HG02840 (cell line): ENCODE results near the gene LUZP2.

Source experiments
- ATAC-seq: cut with Tn5 transposase; IDR thresholded peaks from one replicate; pipeline ENCODE4 v1.9.1; 2021; ENCODE audit warnings: mild to moderate bottlenecking, moderate library complexity, moderate number of reproducible peaks; ENCODE audit not compliant: unreplicated experiment, low FRiP score

Gene LUZP2

GRCh38 chr11:24705474-24705873 lies 208.6 kb downstream of the LUZP2 start:
- ATAC-seq, result no peak

- ATAC-seq, result no peak
These were observed 211.8 kb downstream of the LUZP2 start for GRCh38 chr11:24708616-24709015.

GRCh38 chr11:24709928-24710565 lies 213.2 kb downstream of the LUZP2 start:
- no peak for ATAC-seq

GRCh38 chr11:24714601-24715000 lies 217.7 kb downstream of the LUZP2 start:
- ATAC-seq, result no peak

GRCh38 chr11:24716403-24716802 lies 219.6 kb downstream of the LUZP2 start:
- ATAC-seq, result no peak

- no peak for ATAC-seq
These were observed 226.4 kb downstream of the LUZP2 start for GRCh38 chr11:24723231-24723630.

GRCh38 chr11:24731554-24731953 lies 234.7 kb downstream of the LUZP2 start:
- ATAC-seq, result no peak

GRCh38 chr11:24734742-24735237 lies 237.9 kb downstream of the LUZP2 start:
- ATAC-seq, result no peak

- no peak for ATAC-seq
These were observed 242.1 kb downstream of the LUZP2 start for GRCh38 chr11:24738972-24739371.

- no peak for ATAC-seq
These were observed 242.8 kb downstream of the LUZP2 start for GRCh38 chr11:24739637-24740036.

- ATAC-seq, result no peak
These were observed 250.7 kb downstream of the LUZP2 start for GRCh38 chr11:24747275-24748251.

GRCh38 chr11:24748261-24748660 lies 251.4 kb downstream of the LUZP2 start:
- no peak for ATAC-seq

- no peak for ATAC-seq
These were observed 257.6 kb downstream of the LUZP2 start for GRCh38 chr11:24754406-24754805.

GRCh38 chr11:24755260-24755839 lies 258.5 kb downstream of the LUZP2 start:
- no peak for ATAC-seq

- no peak for ATAC-seq
These were observed 262.9 kb downstream of the LUZP2 start for GRCh38 chr11:24759742-24760141.

GRCh38 chr11:24760681-24761080 lies 263.8 kb downstream of the LUZP2 start:
- ATAC-seq, result no peak

- ATAC-seq, result no peak
These were observed 265.2 kb downstream of the LUZP2 start for GRCh38 chr11:24762076-24762475.

- no peak for ATAC-seq
These were observed 270.6 kb downstream of the LUZP2 start for GRCh38 chr11:24767411-24767810.

GRCh38 chr11:24773322-24773721 lies 276.5 kb downstream of the LUZP2 start:
- no peak for ATAC-seq

GRCh38 chr11:24779791-24780190 lies 282.9 kb downstream of the LUZP2 start:
- ATAC-seq, result no peak

GRCh38 chr11:24781288-24781687 lies 284.4 kb downstream of the LUZP2 start:
- ATAC-seq, result no peak
